Colonic mucosa (tissue), 4 donors: ENCODE data around the gene AKT2. TPM values are rescaled to one million over a fixed set of nuclear protein-coding genes. Genes with fewer than 3 reads are reported as not detected.

Experiments
- DNase-seq: peaks from one replicate; pipeline ENCODE4 v3.0.0-alpha.2; 2020
- H3K27ac ChIP-seq: fragments of 200-600 bp; one replicate; pipeline ENCODE4 v1.8.0; 2021
- H3K27me3 ChIP-seq: fragments of 200-600 bp; one replicate; pipeline ENCODE4 v1.8.0; 2021
- H3K36me3 ChIP-seq: fragments of 200-600 bp; one replicate; pipeline ENCODE4 v1.8.0; 2021
- H3K4me1 ChIP-seq: fragments of 200-600 bp; one replicate; pipeline ENCODE4 v1.8.0; 2021; ENCODE audit warnings: mild to moderate bottlenecking
- H3K4me3 ChIP-seq: fragments of 200-600 bp; one replicate; pipeline ENCODE4 v1.8.0; 2021
- H3K9ac ChIP-seq, 2 donors: one replicate each; pipeline ENCODE4 v1.7.0; 2013; ENCODE audit warnings: control low read depth in 2 of 2, low read depth in 2 of 2, low read length in 2 of 2
- H3K9me3 ChIP-seq: fragments of 200-600 bp; one replicate; pipeline ENCODE4 v1.8.0; 2021
- CTCF ChIP-seq: fragments of 200-600 bp; IDR thresholded peaks from one replicate; pipeline ENCODE4 v1.8.0; 2022; ENCODE audit warnings: antibody characterized with exemption, mild to moderate bottlenecking
- intact Hi-C: fragments of 100-400 bp; cut with DNase I; formaldehyde crosslinking; loops from one replicate; pipeline ENCODE4 v1.14.1; 2022
- total RNA-seq, 2 donors: library from RNA; stranded (reverse); fragmentation: NEBNext Ultra II Directional in 1 of 2; extraction: Animal tissue kit (Norgen Biotek cat#: 25700) in 1 of 2; gene quantifications; one replicate each; pipeline ENCODE4 v1.2.1, GENCODE V29; 2021
- donor health status: healthy.
- donor health status: DM: no; HTN: no; CAD: no.
- donor health status: DM: no; HTN: no; CAD: no.

AKT2 gene
- total RNA-seq, 2 donors from 2014 or later: 95.4 to 119 TPM

GRCh38 chr19:40263440-40264313 is 21.5 kb downstream of the AKT2 start:
- Histone ChIP-seq H3K36me3 (no peaks in the 10 kb centered on the region), H3K4me1 (no peaks in the 10 kb centered on the region), H3K4me3 (no peak overlapping the region), H3K9ac (no peak overlapping the region), H3K9me3 (no peaks in the 10 kb centered on the region), H3K27me3 (no peaks in the 10 kb centered on the region), H3K27ac (no peak overlapping the region)
- DNase-seq: no peak
- TF ChIP-seq CTCF: no peak
- intact Hi-C loops: no loop called here

GRCh38 chr19:40262422-40262821 is 22.7 kb downstream of the AKT2 start:
- intact Hi-C loops: no loop called here
- H3K9ac ChIP-seq: no peak overlapping the region
- no peak for TF ChIP-seq CTCF
- H3K36me3 ChIP-seq: no peaks in the 10 kb centered on the region
- no peaks in the 10 kb centered on the region for H3K9me3 ChIP-seq
- DNase-seq: no peak
- H3K4me1 ChIP-seq: no peaks in the 10 kb centered on the region
- no peak overlapping the region for H3K27ac ChIP-seq
- no peak overlapping the region for H3K4me3 ChIP-seq
- no peaks in the 10 kb centered on the region for H3K27me3 ChIP-seq

GRCh38 chr19:40261631-40262030 is 23.5 kb downstream of the AKT2 start:
- no peaks in the 10 kb centered on the region for H3K9me3 ChIP-seq
- H3K4me3 ChIP-seq: no peak overlapping the region
- H3K27ac ChIP-seq: no peak overlapping the region
- DNase-seq: no peak
- no peaks in the 10 kb centered on the region for H3K36me3 ChIP-seq
- no peaks in the 10 kb centered on the region for H3K27me3 ChIP-seq
- intact Hi-C loops: no loop called here
- no peak overlapping the region for H3K9ac ChIP-seq
- H3K4me1 ChIP-seq: no peaks in the 10 kb centered on the region
- TF ChIP-seq CTCF: no peak

GRCh38 chr19:40257096-40257517 is 28.0 kb downstream of the AKT2 start:
- Histone ChIP-seq H3K4me3 (no peak overlapping the region), H3K27me3 (no peaks in the 10 kb centered on the region), H3K27ac (no peak overlapping the region), H3K4me1 (no peaks in the 10 kb centered on the region), H3K36me3 (peaks cover 6% of the 10 kb centered on the region), H3K9ac (no peak overlapping the region), H3K9me3 (no peaks in the 10 kb centered on the region)
- intact Hi-C loops: no loop called here
- DNase-seq: no peak
- TF ChIP-seq CTCF: no peak

GRCh38 chr19:40256512-40256911 is 28.6 kb downstream of the AKT2 start:
- intact Hi-C loops: no loop called here
- H3K36me3 ChIP-seq: peaks cover 6% of the 10 kb centered on the region
- H3K4me1 ChIP-seq: no peaks in the 10 kb centered on the region
- H3K9ac ChIP-seq: no peak overlapping the region
- no peaks in the 10 kb centered on the region for H3K27me3 ChIP-seq
- DNase-seq: no peak
- no peak overlapping the region for H3K27ac ChIP-seq
- no peaks in the 10 kb centered on the region for H3K9me3 ChIP-seq
- TF ChIP-seq CTCF: no peak
- H3K4me3 ChIP-seq: no peak overlapping the region
